Transverse colon (tissue), 4 donors: Measurements from ENCODE around the gene ARHGEF11. TPM values are rescaled to one million over a fixed set of nuclear protein-coding genes. Genes with fewer than 3 reads are reported as not detected.

Experiments used
- DNase-seq: peaks from one replicate; pipeline ENCODE4 v3.0.0-alpha.2; 2019
- H3K27ac ChIP-seq, 4 donors: fragments of 200-600 bp; sonication (generic); 2 replicates each; pipeline ENCODE4 v1.5.1; 2016 to 2018; ENCODE audit warnings: inconsistent platforms in 4 of 4
- H3K27me3 ChIP-seq: fragments of 200-600 bp; sonication (generic); 2 replicates; pipeline ENCODE4 v1.5.1; 2017; ENCODE audit warnings: inconsistent platforms
- H3K36me3 ChIP-seq, 4 donors: fragments of 200-600 bp; sonication (generic); 2 replicates each; pipeline ENCODE4 v1.5.1; 2017 to 2019; ENCODE audit warnings: inconsistent platforms in 4 of 4
- H3K4me1 ChIP-seq, 4 donors: fragments of 200-600 bp; sonication (generic); 2 replicates each; pipeline ENCODE4 v1.5.1; 2017 to 2020; ENCODE audit warnings: inconsistent platforms in 4 of 4
- H3K4me3 ChIP-seq, 4 donors: fragments of 200-600 bp; sonication (generic); 1 replicate in 1 of 4; 2 replicates in 3 of 4; pipeline versions ENCODE4 v1.5.1 to v1.6.1; 2017 to 2019; ENCODE audit warnings: inconsistent platforms in 4 of 4
- H3K9me3 ChIP-seq, 2 donors: fragments of 200-600 bp; sonication (generic); 2 replicates each; pipeline ENCODE4 v1.5.1; 2017 to 2019; ENCODE audit warnings: inconsistent platforms in 2 of 2
- EP300 ChIP-seq: sonication (generic); formaldehyde crosslinking; IDR thresholded peaks from one replicate; pipeline ENCODE4 v1.6.1; 2017; ENCODE audit warnings: antibody characterized with exemption, low read depth
- POLR2A ChIP-seq: fragments of 450-650 bp; IDR thresholded peaks from one replicate; pipeline ENCODE4 v1.6.1; 2016; ENCODE audit warnings: antibody characterized with exemption, mild to moderate bottlenecking, moderate library complexity
- POLR2AphosphoS5 ChIP-seq, 3 donors: sonication (generic); formaldehyde crosslinking; IDR thresholded peaks; one replicate each; pipeline ENCODE4 v1.6.1; 2016; ENCODE audit warnings: antibody characterized with exemption in 3 of 3
- WGBS, 2 donors: methylation state at CpG; one replicate each; pipeline ENCODE4 v1.1.5; 2018; ENCODE audit warnings: low coverage in 1 of 2; 5-methylcytosine and 5-hydroxymethylcytosine counted together
- in situ Hi-C, 4 donors: fragments of 200-750 bp; cut with MboI; loops; one replicate each; pipeline versions ENCODE4 v1.15.0 to v1.15.1; 2017; ENCODE audit warnings: low sequenced_read_pairs in 3 of 4, low pct_ligation_motif_present in 1 of 4, low pct_unique_long_range_greater_than_20kb in 1 of 4
- intact Hi-C: fragments of 100-400 bp; cut with DNase I; formaldehyde crosslinking; loops from one replicate; pipeline ENCODE4 v1.15.1; 2023; ENCODE audit warnings: low total_unique reads
- small RNA-seq, 4 donors: library from RNA; depleted of rRNA; stranded (forward); fragments of <200 nt; gene quantifications; one replicate each; pipeline ENCODE3, GENCODE V24; 2016
- total RNA-seq, 4 donors: library from RNA; depleted of rRNA; stranded (reverse); fragments of >200 nt; gene quantifications; one replicate each; pipeline ENCODE4 v1.1.0, GENCODE V29; 2016
- TF ChIP-seq, protein P1 (sequence below), 5 experiments: fragments of 200-600 bp in 3 of 5; fragments of 450-650 bp in 2 of 5; sonication (generic) in 3 of 5; IDR thresholded peaks; 1 replicate in 2 of 5; 2 replicates in 3 of 5; pipeline ENCODE4 v1.5.1; 2016 to 2017; ENCODE audit warnings: antibody characterized with exemption in 5 of 5, inconsistent platforms in 3 of 5, mild to moderate bottlenecking in 2 of 5, moderate library complexity in 1 of 5

The ARHGEF11 gene
- total RNA-seq, 4 donors from 2014 or later, result 52.6 to 82.8 (median 62.1) TPM

DNA sequence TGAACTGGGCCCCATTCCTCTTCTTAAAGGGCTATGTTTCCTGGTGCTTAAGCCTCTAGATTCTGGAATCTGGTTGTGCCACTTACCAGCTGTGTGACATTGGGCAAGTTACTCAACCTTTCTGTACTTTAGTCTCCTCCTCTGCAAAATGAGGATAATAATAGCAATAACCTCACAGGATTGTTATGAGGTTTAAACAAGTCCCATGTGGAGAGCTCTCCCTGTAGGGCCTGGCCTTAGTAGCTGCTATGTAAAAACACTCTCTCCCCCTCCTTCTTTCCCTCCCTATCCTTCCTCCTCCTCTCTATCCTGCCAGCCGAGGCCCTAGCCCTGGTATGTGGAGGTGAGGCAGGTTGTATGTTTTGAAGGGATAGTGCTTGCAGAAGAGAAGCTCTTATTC is 160.2 kb downstream of the ARHGEF11 start:
- in situ Hi-C loops, result no loop called here
- no peaks in the 10 kb centered on the region for H3K9me3 ChIP-seq
- no peak overlapping the region for H3K27ac ChIP-seq
- H3K36me3 ChIP-seq, result no peaks in the 10 kb centered on the region
- DNase-seq, result no peak
- intact Hi-C loops, result no loop called here
- WGBS, 2 donors, result 38% methylated on average over 1 of the region's 1 CpG; no CpG with 5 or more reads in 1 of the 2 donors
- H3K27me3 ChIP-seq, result peaks cover 44% of the 10 kb centered on the region
- no peak overlapping the region for H3K4me3 ChIP-seq
- no peaks in the 10 kb centered on the region for H3K4me1 ChIP-seq
- no peak for TF ChIP-seq POLR2A
- TF ChIP-seq, protein P1, sequence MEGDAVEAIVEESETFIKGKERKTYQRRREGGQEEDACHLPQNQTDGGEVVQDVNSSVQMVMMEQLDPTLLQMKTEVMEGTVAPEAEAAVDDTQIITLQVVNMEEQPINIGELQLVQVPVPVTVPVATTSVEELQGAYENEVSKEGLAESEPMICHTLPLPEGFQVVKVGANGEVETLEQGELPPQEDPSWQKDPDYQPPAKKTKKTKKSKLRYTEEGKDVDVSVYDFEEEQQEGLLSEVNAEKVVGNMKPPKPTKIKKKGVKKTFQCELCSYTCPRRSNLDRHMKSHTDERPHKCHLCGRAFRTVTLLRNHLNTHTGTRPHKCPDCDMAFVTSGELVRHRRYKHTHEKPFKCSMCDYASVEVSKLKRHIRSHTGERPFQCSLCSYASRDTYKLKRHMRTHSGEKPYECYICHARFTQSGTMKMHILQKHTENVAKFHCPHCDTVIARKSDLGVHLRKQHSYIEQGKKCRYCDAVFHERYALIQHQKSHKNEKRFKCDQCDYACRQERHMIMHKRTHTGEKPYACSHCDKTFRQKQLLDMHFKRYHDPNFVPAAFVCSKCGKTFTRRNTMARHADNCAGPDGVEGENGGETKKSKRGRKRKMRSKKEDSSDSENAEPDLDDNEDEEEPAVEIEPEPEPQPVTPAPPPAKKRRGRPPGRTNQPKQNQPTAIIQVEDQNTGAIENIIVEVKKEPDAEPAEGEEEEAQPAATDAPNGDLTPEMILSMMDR (IDR thresholded peaks at IDR 0.05), result no peak
- TF ChIP-seq EP300, result no peak
- TF ChIP-seq POLR2AphosphoS5 (IDR thresholded peaks at IDR 0.05), result no peak

Small RNA genes within 50 kb of the gene (small RNA-seq; reads per million reads assigned to genes)
- gene MIR765 (0 to 0.24 (median 0) reads per million in 4 donors), gene RN7SL612P (0 reads per million in 4 donors)

Other genes starting within 250 kb of the ARHGEF11 start
- 1 to 10 TPM in 3 of 4 donors, not detected in 1; 1.9 to 5.9 (median 3.4) TPM for gene SH2D2A, start 228.9 kb downstream of the ARHGEF11 start, total RNA-seq
- gene INSRR, start 186.6 kb downstream of the ARHGEF11 start, total RNA-seq, result not detected
- 1 to 10 TPM in 1 of 4 donors, under 1 TPM in 2, not detected in 1; 0.20 to 2.6 (median 0.64) TPM for gene NTRK1, start 184.9 kb downstream of the ARHGEF11 start, total RNA-seq
- 1 to 10 TPM; 1.8 to 5.6 (median 3.7) TPM for gene PEAR1, start 152.0 kb downstream of the ARHGEF11 start, total RNA-seq
- 1 to 10 TPM in 1 of 4 donors, not detected in 3; 1.2 TPM for gene LRRC71, start 125.1 kb downstream of the ARHGEF11 start, total RNA-seq
- not detected for gene ETV3L, start 54.1 kb upstream of the ARHGEF11 start, total RNA-seq
- gene ETV3, start 92.7 kb upstream of the ARHGEF11 start, total RNA-seq, result 10 to 100 TPM in 3 of 4 donors, 1 to 10 TPM in 1; 3.4 to 28.1 (median 18.1) TPM